22Rv1 (cell line): ENCODE measurements around the gene RUNX3.

Experiments
- ZFX ChIP-seq: fragments of 450-650 bp; IDR thresholded peaks from 2 replicates; pipeline ENCODE4 v1.6.1; 2017; ENCODE audit warnings: antibody characterized with exemption, borderline replicate concordance
- TF ChIP-seq, protein P1 (sequence below): fragments of 450-650 bp; IDR thresholded peaks from 2 replicates; pipeline ENCODE4 v1.5.1; 2017; ENCODE audit warnings: mild to moderate bottlenecking

DNA sequence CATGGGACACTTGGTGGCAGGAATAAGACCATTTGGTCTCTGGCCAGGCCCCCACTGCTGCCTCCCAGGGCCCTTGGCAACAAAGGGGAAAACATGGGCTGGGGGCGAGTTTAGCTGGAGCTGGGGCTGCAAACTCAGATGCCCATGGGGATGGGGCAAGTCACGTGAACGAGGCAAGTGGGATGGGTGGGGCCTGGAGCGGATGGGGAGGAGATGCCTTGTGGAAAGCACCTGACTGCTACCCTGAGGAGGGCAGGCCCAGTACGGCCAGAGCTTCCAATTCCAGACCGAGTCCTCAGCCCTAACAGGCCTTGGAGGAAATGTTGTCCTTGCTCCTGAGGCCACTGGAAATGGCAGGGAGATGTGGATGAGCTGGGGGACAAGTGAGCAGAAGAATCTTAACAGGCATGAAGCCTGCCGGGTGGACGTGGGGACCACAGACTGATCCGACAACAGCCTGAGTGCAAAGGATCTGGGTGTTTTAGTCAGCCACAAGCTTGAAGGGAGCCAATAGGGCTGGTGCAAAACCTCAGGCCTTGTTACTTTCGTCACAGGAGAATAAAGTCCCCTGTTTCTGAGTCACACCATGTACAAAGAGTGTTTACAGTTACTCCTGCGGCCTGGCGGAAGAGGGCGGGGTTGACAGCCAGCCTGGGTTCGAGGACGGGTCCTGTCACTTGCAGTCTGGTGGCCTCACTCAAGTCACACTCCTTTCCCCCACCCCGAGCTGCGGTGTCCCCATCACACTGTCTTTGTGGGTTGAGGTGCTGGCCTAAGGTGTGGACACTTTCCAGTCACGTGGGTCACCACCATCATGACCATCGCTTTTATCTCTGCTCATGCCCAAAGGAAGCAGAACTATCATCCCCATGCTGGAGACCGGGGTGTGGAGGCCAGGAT is 19.1 kb downstream of the RUNX3 start:
- TF ChIP-seq, protein P1, sequence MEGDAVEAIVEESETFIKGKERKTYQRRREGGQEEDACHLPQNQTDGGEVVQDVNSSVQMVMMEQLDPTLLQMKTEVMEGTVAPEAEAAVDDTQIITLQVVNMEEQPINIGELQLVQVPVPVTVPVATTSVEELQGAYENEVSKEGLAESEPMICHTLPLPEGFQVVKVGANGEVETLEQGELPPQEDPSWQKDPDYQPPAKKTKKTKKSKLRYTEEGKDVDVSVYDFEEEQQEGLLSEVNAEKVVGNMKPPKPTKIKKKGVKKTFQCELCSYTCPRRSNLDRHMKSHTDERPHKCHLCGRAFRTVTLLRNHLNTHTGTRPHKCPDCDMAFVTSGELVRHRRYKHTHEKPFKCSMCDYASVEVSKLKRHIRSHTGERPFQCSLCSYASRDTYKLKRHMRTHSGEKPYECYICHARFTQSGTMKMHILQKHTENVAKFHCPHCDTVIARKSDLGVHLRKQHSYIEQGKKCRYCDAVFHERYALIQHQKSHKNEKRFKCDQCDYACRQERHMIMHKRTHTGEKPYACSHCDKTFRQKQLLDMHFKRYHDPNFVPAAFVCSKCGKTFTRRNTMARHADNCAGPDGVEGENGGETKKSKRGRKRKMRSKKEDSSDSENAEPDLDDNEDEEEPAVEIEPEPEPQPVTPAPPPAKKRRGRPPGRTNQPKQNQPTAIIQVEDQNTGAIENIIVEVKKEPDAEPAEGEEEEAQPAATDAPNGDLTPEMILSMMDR = no peak
- no peak for TF ChIP-seq ZFX
